NCI-H2227 (cell line): ENCODE data around the gene UTP4.
A peak's percentile ranks its signal among the peaks of the same experiment; 100 is the strongest.
"Not testable (repeated sequence)": the region's sequence is repeated elsewhere in the genome, so short reads cannot be mapped to it uniquely, and the experiment has no call there.

Source experiments
- DNase-seq: peaks from one replicate; lab custom pipeline; 2025; ENCODE audit not compliant: unreplicated experiment; lab: John Stamatoyannopoulos, UW

Gene UTP4

DNA sequence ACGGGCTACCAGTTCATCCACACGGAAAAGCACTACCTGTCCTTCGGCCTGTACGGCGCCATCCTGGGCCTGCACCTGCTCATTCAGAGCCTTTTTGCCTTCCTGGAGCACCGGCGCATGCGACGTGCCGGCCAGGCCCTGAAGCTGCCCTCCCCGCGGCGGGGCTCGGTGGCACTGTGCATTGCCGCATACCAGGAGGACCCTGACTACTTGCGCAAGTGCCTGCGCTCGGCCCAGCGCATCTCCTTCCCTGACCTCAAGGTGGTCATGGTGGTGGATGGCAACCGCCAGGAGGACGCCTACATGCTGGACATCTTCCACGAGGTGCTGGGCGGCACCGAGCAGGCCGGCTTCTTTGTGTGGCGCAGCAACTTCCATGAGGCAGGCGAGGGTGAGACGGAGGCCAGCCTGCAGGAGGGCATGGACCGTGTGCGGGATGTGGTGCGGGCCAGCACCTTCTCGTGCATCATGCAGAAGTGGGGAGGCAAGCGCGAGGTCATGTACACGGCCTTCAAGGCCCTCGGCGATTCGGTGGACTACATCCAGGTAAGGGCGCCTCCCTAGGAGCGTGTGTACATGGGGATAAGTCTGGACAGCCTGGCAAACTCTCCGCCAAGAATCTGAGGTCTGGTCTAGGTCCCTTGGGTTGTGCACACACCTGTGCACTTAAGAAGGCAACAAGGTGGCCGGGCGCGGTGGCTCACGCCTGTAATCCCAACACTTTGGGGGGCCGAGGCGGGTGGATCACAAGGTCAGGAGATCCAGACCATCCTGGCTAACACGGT lies 22.8 kb upstream of the UTP4 start:
- no peak for DNase-seq

DNA sequence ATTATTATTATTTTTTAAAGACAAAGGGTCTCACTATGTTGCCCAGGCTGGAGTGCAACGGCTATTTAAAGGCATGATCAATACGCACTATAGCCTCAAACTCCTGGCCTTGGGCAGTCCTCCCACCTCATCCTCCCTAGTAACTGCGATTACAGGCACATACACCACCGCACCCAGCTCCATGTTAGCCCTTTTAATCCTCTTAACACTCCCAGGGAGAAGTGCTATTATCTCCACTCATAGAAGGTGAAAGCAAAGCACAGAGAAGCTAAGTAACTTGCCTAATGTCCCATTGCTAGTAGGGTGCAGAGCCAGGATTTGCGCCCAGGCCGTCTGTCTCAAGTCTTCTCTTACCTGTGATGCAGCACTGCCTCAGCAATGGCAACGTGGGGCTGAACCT lies 22.0 kb upstream of the UTP4 start:
- no peak for DNase-seq

DNA sequence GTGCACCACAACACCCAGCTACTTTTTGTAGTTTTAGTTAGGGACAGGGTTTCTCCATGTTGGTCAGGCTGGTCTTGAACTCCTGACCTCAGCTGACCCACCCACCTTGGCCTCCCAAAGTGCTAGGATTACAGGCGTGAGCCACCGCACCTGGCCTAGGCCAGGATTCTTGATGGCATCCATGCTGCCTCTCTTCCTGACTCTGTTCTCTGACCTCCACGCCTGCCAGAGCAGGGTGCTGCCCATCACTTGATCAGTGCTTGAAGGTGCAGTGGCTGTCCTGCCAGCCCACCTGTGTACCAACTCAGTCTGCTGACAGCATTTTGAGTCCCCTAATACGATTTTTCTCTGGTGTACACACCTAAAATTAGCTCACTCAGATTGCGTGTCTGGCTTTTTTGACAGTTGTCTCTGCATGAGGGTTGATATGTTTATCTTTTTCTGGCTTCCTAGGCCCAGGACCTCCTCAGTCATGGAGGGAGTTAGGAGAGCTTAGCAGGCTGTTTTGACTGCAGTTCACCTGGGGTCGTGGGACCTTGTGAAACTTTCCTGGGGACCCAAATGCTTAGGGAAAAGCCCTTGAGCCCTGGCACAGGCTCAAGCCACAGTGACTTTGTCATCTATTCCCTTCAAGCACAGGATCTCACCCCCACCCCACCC lies 21.1 kb upstream of the UTP4 start:
- DNase-seq, result no peak

- DNase-seq, result no peak
These were observed 20.6 kb upstream of the UTP4 start for GRCh38 chr16:69111876-69112230.

- DNase-seq, result peak; percentile 31
These were observed 19.9 kb upstream of the UTP4 start for GRCh38 chr16:69112285-69113129.

DNA sequence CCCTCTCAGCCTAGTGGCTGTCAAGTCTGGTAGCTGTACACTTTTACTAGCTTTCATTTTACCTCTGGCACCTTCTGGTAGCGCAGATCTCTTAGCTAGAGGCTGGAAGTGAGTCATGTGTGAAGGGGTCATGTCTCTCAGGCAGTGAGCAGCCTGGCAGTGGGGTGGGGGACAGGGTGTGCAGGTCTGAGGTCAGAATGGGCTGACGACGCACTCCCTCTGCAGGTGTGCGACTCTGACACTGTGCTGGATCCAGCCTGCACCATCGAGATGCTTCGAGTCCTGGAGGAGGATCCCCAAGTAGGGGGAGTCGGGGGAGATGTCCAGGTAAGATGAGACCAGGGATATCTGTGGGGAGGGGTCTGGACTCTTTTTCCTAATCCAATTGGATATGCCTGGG lies 19.2 kb upstream of the UTP4 start:
- DNase-seq, result no peak

- DNase-seq, result no peak
These were observed 18.0 kb upstream of the UTP4 start for GRCh38 chr16:69114346-69114975.

- no peak for DNase-seq
These were observed 17.5 kb upstream of the UTP4 start for GRCh38 chr16:69114976-69115355.

- DNase-seq, result no peak
These were observed 17.1 kb upstream of the UTP4 start for GRCh38 chr16:69115361-69115760.

DNA sequence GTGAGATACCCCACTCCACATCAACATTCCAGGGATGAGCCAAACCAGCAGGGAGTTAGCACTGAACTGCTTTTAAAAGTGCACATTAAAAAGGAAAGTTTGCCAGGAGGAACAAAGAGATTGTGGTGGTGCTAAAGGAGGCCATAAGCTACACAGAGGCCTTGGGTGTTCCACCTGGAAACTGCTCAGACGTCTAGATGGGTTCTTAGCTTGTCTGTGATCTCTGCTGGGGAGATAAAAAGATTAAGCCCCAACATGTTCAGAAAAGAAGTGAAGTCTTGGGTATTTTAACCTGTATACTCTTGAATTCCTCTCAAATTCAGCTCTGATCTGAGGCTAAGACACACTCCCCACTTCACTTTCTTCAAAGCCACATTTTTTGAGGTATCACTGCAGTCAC lies 16.6 kb upstream of the UTP4 start:
- DNase-seq, result no peak

- no peak for DNase-seq
These were observed 16.1 kb upstream of the UTP4 start for GRCh38 chr16:69116256-69116875.

DNA sequence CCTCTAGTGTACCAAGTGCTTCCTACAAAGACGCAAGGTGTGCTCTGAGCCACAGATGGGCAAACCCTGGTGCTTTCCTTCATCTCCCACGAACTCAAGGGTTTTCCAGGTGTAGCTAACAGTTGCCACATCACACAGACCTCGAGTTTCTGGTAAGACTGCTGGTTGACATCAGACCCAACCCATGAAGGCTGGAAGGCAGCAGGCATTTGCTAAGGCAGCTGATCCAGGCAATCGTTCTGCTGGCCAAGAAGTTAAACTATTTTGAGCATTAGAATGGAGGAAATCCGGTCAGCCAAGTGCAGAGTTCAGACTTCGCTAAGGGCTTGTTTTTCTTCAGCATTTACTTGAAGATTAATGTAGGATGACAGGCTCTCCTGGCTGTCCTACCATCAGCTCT lies 15.5 kb upstream of the UTP4 start:
- DNase-seq, result no peak

- DNase-seq, result no peak
These were observed 14.0 kb upstream of the UTP4 start for GRCh38 chr16:69118468-69118867.

GRCh38 chr16:69118994-69119393 lies 13.5 kb upstream of the UTP4 start:
- DNase-seq, result no peak

- DNase-seq, result no peak
These were observed 12.9 kb upstream of the UTP4 start for GRCh38 chr16:69119536-69119935.

GRCh38 chr16:69120096-69120664 lies 12.3 kb upstream of the UTP4 start:
- no peak for DNase-seq

GRCh38 chr16:69123910-69124309 lies 8.5 kb upstream of the UTP4 start:
- DNase-seq, result peak; percentile 78

GRCh38 chr16:69124406-69124805 lies 8.0 kb upstream of the UTP4 start:
- DNase-seq, result not testable (repeated sequence)

DNA sequence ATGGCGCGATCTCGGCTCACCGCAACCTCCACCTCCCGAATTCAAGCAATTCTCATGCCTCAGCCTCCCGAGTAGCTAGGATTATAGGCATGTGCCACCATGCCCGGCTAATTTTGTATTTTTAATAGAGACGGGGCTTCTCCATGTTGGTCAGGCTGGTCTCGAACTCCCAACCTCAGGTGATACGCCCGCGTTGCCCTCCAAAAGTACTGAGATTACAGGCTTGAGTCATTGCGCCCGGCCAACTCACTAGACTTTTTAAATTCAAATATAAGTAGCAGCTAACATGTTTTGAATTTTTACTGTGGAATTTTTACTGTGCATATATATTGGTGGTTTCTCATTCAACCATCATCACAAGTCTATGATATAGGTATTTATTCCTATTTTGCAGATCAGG lies 7.5 kb upstream of the UTP4 start:
- not testable (repeated sequence) for DNase-seq

- DNase-seq, result no peak
These were observed 6.2 kb upstream of the UTP4 start for GRCh38 chr16:69126221-69126620.

DNA sequence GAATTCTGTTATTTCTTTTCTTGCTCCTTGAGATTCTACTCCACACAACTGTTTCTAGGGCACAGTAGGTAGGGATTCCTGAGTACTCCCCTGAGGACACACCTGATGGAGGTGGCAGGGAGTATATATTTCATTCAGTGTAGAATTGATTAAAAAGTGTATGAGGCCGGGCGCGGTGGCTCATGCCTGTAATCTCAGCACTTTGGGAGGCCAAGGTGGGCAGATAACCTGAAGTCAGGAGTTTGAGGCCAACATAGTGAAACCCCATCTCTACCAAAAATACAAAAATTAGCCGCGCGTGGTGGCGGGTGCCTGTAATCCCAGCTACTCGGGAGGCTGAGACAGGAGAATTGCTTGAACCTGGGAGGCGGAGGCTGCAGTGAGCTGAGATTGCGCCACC lies 5.6 kb upstream of the UTP4 start:
- not testable (repeated sequence) for DNase-seq
